ENCODE results near the gene SRL.

Gene SRL

DNA sequence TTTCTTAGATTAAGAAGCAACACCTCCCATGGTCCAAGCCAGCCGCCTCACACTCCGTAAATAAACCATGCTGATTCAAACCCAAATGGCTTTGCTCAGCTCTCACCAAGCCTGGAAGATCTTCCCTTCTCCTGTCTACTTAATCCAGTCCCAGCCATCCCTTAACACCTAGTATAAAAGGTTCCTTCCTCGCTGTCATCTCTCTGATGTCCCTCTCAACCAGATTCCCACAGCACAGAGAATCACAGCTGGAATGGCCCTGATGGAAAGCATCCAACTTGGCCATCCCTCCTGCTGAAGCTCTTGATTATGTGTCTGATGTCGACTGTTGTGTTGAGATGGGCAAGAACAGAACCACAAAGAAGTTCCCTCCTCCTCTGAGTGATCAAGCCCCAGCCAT is 75.1 kb downstream of the SRL start (continued):
- TF ChIP-seq, protein P1, sequence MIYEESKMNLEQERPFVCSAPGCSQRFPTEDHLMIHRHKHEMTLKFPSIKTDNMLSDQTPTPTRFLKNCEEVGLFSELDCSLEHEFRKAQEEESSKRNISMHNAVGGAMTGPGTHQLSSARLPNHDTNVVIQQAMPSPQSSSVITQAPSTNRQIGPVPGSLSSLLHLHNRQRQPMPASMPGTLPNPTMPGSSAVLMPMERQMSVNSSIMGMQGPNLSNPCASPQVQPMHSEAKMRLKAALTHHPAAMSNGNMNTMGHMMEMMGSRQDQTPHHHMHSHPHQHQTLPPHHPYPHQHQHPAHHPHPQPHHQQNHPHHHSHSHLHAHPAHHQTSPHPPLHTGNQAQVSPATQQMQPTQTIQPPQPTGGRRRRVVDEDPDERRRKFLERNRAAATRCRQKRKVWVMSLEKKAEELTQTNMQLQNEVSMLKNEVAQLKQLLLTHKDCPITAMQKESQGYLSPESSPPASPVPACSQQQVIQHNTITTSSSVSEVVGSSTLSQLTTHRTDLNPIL (CRISPR knock-in tag; IDR thresholded peaks at IDR 0.05; ENCODE audit: low read depth), result no peak
- TF ChIP-seq ZNF70 (CRISPR knock-in tag; IDR thresholded peaks at IDR 0.05) (no peak), ZC3H10 (CRISPR knock-in tag; IDR thresholded peaks at IDR 0.05) (no peak), PPARA (CRISPR knock-in tag; IDR thresholded peaks at IDR 0.05; ENCODE audit: borderline replicate concordance) (no peak), BACH2 (CRISPR knock-in tag; IDR thresholded peaks at IDR 0.05; ENCODE audit: borderline replicate concordance) (no peak)
- TF ChIP-seq, protein P2, sequence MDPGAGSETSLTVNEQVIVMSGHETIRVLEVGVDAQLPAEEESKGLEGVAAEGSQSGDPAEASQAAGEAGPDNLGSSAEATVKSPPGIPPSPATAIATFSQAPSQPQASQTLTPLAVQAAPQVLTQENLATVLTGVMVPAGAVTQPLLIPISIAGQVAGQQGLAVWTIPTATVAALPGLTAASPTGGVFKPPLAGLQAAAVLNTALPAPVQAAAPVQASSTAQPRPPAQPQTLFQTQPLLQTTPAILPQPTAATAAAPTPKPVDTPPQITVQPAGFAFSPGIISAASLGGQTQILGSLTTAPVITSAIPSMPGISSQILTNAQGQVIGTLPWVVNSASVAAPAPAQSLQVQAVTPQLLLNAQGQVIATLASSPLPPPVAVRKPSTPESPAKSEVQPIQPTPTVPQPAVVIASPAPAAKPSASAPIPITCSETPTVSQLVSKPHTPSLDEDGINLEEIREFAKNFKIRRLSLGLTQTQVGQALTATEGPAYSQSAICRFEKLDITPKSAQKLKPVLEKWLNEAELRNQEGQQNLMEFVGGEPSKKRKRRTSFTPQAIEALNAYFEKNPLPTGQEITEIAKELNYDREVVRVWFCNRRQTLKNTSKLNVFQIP (CRISPR knock-in tag; IDR thresholded peaks at IDR 0.05; ENCODE audit: borderline replicate concordance, low read depth), result no peak

DNA sequence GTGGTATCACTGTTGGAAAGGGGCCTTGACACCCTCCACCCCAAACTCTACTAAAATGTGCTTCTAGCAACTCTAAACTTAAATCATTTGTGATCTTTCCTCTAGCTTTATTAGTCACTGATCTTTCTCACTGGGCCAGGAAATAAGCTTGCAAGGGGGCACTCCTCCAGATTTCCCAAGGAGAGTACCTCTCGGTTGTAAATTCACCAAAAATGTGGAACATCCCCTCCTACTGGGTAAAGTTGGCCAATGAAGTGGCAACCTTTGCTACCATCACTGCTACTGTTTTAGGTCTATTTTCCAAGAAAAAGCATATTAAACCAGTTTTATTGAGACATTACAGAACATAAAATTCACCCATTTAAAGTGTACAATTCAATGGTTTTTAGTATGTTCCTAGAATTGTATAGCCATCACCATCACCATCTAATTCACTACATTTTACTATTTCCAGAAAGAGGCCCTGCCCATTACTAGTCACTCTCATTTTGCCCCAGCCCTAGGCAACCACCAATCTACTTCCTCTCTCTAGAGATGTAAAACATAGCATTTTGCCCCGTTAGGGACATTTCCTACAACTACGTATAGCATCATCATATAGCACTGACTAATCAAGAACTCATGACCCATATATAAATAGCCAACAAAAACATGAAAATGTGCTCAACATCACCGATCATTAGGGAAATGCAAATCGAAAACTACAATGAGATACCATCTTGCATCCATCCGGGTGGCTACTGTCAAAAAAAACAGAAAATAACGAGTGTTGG is 81.0 kb downstream of the SRL start:
- no peak for ATAC-seq
- TF ChIP-seq OSR1 (CRISPR knock-in tag; IDR thresholded peaks at IDR 0.05), result no peak
- no peak for TF ChIP-seq ESRRG (CRISPR knock-in tag; IDR thresholded peaks at IDR 0.05)
- TF ChIP-seq, protein P3, sequence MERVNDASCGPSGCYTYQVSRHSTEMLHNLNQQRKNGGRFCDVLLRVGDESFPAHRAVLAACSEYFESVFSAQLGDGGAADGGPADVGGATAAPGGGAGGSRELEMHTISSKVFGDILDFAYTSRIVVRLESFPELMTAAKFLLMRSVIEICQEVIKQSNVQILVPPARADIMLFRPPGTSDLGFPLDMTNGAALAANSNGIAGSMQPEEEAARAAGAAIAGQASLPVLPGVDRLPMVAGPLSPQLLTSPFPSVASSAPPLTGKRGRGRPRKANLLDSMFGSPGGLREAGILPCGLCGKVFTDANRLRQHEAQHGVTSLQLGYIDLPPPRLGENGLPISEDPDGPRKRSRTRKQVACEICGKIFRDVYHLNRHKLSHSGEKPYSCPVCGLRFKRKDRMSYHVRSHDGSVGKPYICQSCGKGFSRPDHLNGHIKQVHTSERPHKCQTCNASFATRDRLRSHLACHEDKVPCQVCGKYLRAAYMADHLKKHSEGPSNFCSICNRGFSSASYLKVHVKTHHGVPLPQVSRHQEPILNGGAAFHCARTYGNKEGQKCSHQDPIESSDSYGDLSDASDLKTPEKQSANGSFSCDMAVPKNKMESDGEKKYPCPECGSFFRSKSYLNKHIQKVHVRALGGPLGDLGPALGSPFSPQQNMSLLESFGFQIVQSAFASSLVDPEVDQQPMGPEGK (CRISPR knock-in tag; IDR thresholded peaks at IDR 0.05; ENCODE audit: borderline replicate concordance), result no peak
- no peak for TF ChIP-seq ZFP3 (CRISPR knock-in tag; IDR thresholded peaks at IDR 0.05)
- TF ChIP-seq, protein P2 (CRISPR knock-in tag; IDR thresholded peaks at IDR 0.05; ENCODE audit: borderline replicate concordance, low read depth), result no peak
- no peak for TF ChIP-seq TOX (CRISPR knock-in tag; IDR thresholded peaks at IDR 0.05; ENCODE audit: borderline replicate concordance)
- no peak for TF ChIP-seq SNAI2 (CRISPR knock-in tag; IDR thresholded peaks at IDR 0.05)
- TF ChIP-seq ZNF565 (CRISPR knock-in tag; conservative IDR thresholded peaks at IDR 0.05; ENCODE audit: low read depth), result no peak
- no peak for TF ChIP-seq ZNF70 (CRISPR knock-in tag; IDR thresholded peaks at IDR 0.05)
- no peak for TF ChIP-seq CSDC2 (CRISPR knock-in tag; IDR thresholded peaks at IDR 0.05)
- TF ChIP-seq GLIS3 (CRISPR knock-in tag; IDR thresholded peaks at IDR 0.05), result no peak
- TF ChIP-seq, protein P4, sequence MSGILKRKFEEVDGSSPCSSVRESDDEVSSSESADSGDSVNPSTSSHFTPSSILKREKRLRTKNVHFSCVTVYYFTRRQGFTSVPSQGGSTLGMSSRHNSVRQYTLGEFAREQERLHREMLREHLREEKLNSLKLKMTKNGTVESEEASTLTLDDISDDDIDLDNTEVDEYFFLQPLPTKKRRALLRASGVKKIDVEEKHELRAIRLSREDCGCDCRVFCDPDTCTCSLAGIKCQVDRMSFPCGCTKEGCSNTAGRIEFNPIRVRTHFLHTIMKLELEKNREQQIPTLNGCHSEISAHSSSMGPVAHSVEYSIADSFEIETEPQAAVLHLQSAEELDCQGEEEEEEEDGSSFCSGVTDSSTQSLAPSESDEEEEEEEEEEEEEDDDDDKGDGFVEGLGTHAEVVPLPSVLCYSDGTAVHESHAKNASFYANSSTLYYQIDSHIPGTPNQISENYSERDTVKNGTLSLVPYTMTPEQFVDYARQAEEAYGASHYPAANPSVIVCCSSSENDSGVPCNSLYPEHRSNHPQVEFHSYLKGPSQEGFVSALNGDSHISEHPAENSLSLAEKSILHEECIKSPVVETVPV (CRISPR knock-in tag; IDR thresholded peaks at IDR 0.05), result no peak

DNA sequence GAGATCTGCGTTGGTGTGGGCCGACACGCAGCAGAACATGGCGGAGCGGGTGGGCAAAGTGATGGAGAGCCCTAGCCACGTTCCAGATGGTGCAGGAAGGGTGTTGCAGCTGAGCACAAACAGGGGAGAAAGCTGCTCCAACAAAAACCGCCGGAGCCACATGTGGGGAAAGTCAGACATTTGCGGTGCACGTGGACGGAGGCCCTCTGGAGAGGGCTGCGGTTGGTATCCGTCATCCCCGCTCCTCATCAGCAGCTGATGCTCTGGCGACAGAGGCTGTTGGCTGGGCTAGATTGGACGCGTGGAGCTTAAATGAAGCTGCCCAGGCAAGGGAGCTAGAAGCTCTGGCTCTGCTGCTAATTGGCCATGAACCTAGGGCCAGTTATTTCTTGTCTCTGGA is 82.2 kb downstream of the SRL start:
- no peak for TF ChIP-seq BACH2 (CRISPR knock-in tag; IDR thresholded peaks at IDR 0.05; ENCODE audit: borderline replicate concordance)
- TF ChIP-seq ZNF70 (CRISPR knock-in tag; IDR thresholded peaks at IDR 0.05), result no peak
- no peak for TF ChIP-seq ZNF565 (CRISPR knock-in tag; conservative IDR thresholded peaks at IDR 0.05; ENCODE audit: low read depth)
- no peak for TF ChIP-seq GLIS3 (CRISPR knock-in tag; IDR thresholded peaks at IDR 0.05)
- no peak for TF ChIP-seq ZFP30 (CRISPR knock-in tag; IDR thresholded peaks at IDR 0.05)
- no peak for TF ChIP-seq SNAI2 (CRISPR knock-in tag; IDR thresholded peaks at IDR 0.05)
- TF ChIP-seq RARB (CRISPR knock-in tag; IDR thresholded peaks at IDR 0.05), result no peak
- no peak for TF ChIP-seq ZNF8 (CRISPR knock-in tag; IDR thresholded peaks at IDR 0.05)
- TF ChIP-seq, protein P1 (CRISPR knock-in tag; IDR thresholded peaks at IDR 0.05; ENCODE audit: low read depth), result no peak
- TF ChIP-seq, protein P4 (CRISPR knock-in tag; IDR thresholded peaks at IDR 0.05), result no peak
- ATAC-seq, result no peak

Measured in SK-N-SH treated with all-trans-retinoic acid at 6 μM for 48 hours (cell line).